Islet precursor cell (in vitro differentiated cells): ENCODE results near the gene NSF.
"Not testable (repeated sequence)": the region's sequence is repeated elsewhere in the genome, so short reads cannot be mapped to it uniquely, and the experiment has no call there.

Experiments used
- DNase-seq: peaks from one replicate; pipeline ENCODE4 v3.0.0-alpha.2; 2018

Gene NSF

GRCh38 chr17:46590157-46591146 is at the start of gene NSF:
Gene NSF (plus strand): TSS chr17:46590669. CDS start chr17:46590776, 107 bp downstream.
- not testable (repeated sequence) for DNase-seq

GRCh38 chr17:46548607-46549006 is 41.9 kb upstream of the NSF start:
- peak; percentile 29 for DNase-seq

- DNase-seq, result not testable (repeated sequence)
Observed at GRCh38 chr17:46559155-46559554, 31.3 kb upstream of the NSF start.

- DNase-seq, result not testable (repeated sequence)
Observed at GRCh38 chr17:46560048-46560447, 30.4 kb upstream of the NSF start.

GRCh38 chr17:46566284-46566683 is 24.2 kb upstream of the NSF start:
- not testable (repeated sequence) for DNase-seq

- not testable (repeated sequence) for DNase-seq
Observed at GRCh38 chr17:46566980-46567379, 23.5 kb upstream of the NSF start.

- DNase-seq, result not testable (repeated sequence)
Observed at GRCh38 chr17:46571796-46572195, 18.7 kb upstream of the NSF start.

- DNase-seq, result not testable (repeated sequence)
Observed at GRCh38 chr17:46579083-46580075, 11.1 kb upstream of the NSF start, which contains the start of gene ARL17A. Gene ARL17A (minus strand): TSS chr17:46579691. CDS start chr17:46576322, 3,369 bp downstream.

GRCh38 chr17:46580082-46580481 is 10.4 kb upstream of the NSF start:
- DNase-seq, result not testable (repeated sequence)

GRCh38 chr17:46585444-46585843 is 5.0 kb upstream of the NSF start:
- DNase-seq, result not testable (repeated sequence)

GRCh38 chr17:46591332-46591731 is 863 bp downstream of the NSF start:
- DNase-seq, result not testable (repeated sequence)

GRCh38 chr17:46598344-46598931 is 8.0 kb downstream of the NSF start:
- not testable (repeated sequence) for DNase-seq

- not testable (repeated sequence) for DNase-seq
Observed at GRCh38 chr17:46600767-46601166, 10.3 kb downstream of the NSF start.

GRCh38 chr17:46603125-46603524 is 12.7 kb downstream of the NSF start:
- DNase-seq, result not testable (repeated sequence)

GRCh38 chr17:46611304-46611703 is 20.8 kb downstream of the NSF start:
- not testable (repeated sequence) for DNase-seq

GRCh38 chr17:46613876-46614275 is 23.4 kb downstream of the NSF start:
- not testable (repeated sequence) for DNase-seq

- DNase-seq, result not testable (repeated sequence)
Observed at GRCh38 chr17:46617121-46617520, 26.7 kb downstream of the NSF start.

GRCh38 chr17:46618975-46619374 is 28.5 kb downstream of the NSF start:
- not testable (repeated sequence) for DNase-seq

GRCh38 chr17:46623790-46624189 is 33.3 kb downstream of the NSF start:
- not testable (repeated sequence) for DNase-seq

GRCh38 chr17:46624726-46625125 is 34.3 kb downstream of the NSF start:
- DNase-seq, result not testable (repeated sequence)

GRCh38 chr17:46627452-46627851 is 37.0 kb downstream of the NSF start:
- DNase-seq, result not testable (repeated sequence)

GRCh38 chr17:46628753-46629436 is 38.4 kb downstream of the NSF start:
- DNase-seq, result not testable (repeated sequence)
